Activated CD8-positive, alpha-beta T cell treated with anti-CD3 and anti-CD28 coated beads for 36 hours (primary cell): ENCODE measurements around the gene RALGPS2. TPM values are rescaled to one million over a fixed set of nuclear protein-coding genes. Genes with fewer than 3 reads are reported as not detected.

Source experiments
- ATAC-seq: fragments of 200-7000 bp; cut with Tn5 transposase; one replicate; pipeline ENCODE4 v1.10.0; 2021; ENCODE audit warnings: mild to moderate bottlenecking, moderate library complexity
- CTCF ChIA-PET: fragments of 350-600 bp; sonication (Branson Sonifier 250); formaldehyde crosslinking; loops from one replicate; lab custom pipeline; 2021; ENCODE audit warnings: antibody characterized with exemption; lab: Charles Lee
- POLR2A ChIA-PET: fragments of 350-600 bp; sonication (Branson Sonifier 250); formaldehyde crosslinking; loops from one replicate; lab custom pipeline; 2021; ENCODE audit warnings: antibody characterized with exemption; lab: Charles Lee
- DNase-seq: peaks from one replicate; pipeline ENCODE4 v3.0.0-alpha.2; 2020
- H3K27ac Mint-ChIP-seq: one replicate; pipeline ENCODE4 v1.8.0; 2021; ENCODE audit warnings: mild to moderate bottlenecking, mixed read lengths
- H3K27me3 Mint-ChIP-seq: one replicate; pipeline ENCODE4 v1.8.0; 2021; ENCODE audit warnings: mixed read lengths
- H3K36me3 Mint-ChIP-seq: one replicate; pipeline ENCODE4 v1.8.0; 2021; ENCODE audit warnings: low read depth, mixed read lengths
- H3K4me1 Mint-ChIP-seq: one replicate; pipeline ENCODE4 v1.8.0; 2021; ENCODE audit warnings: low read depth, mixed read lengths
- H3K4me3 Mint-ChIP-seq: one replicate; pipeline ENCODE4 v1.8.0; 2021; ENCODE audit warnings: mild to moderate bottlenecking, moderate library complexity, mixed read lengths
- H3K9me3 Mint-ChIP-seq: one replicate; pipeline ENCODE4 v1.8.0; 2021; ENCODE audit warnings: mixed read lengths
- CTCF ChIP-seq: fragments of 200-600 bp; IDR thresholded peaks from one replicate; pipeline ENCODE4 v1.8.0; 2022; ENCODE audit warnings: antibody characterized with exemption, mild to moderate bottlenecking
- intact Hi-C: fragments of 100-400 bp; cut with micrococcal nuclease; formaldehyde crosslinking; loops from one replicate; pipeline ENCODE4 v1.10.0; 2022
- total RNA-seq, 2 experiments: library from RNA; stranded (reverse); gene quantifications; one replicate each; pipeline ENCODE4 v1.2.3, GENCODE V29; 2021

Gene RALGPS2
- total RNA-seq, 2 experiments from 2014 or later: 2.8 to 4.8 TPM

- CTCF ChIA-PET: interaction anchor here (1.2 kb wide), 1 partner anchor 170 kb away, joined by 4 read pairs; no protein-coding TSS in a partner anchor
- POLR2A ChIA-PET: no interaction called here
- Mint-ChIP-seq H3K27me3 (peaks cover 9% of the 10 kb centered on the region), H3K9me3 (no peaks in the 10 kb centered on the region), H3K36me3 (no peaks in the 10 kb centered on the region), H3K4me1 (no peaks in the 10 kb centered on the region), H3K27ac (no peak overlapping the region), H3K4me3 (no peak overlapping the region)
- DNase-seq (no peak), ATAC-seq (no peak)
- TF ChIP-seq CTCF: no peak
- intact Hi-C loops: no loop called here
Observed at GRCh38 chr1:178702146-178702545, 22.9 kb upstream of the RALGPS2 start.

- peaks cover 13% of the 10 kb centered on the region for H3K27me3 Mint-ChIP-seq
- H3K4me1 Mint-ChIP-seq: no peaks in the 10 kb centered on the region
Observed at GRCh38 chr1:178704833-178705232, 20.2 kb upstream of the RALGPS2 start.

GRCh38 chr1:178706432-178706831, 18.6 kb upstream of the RALGPS2 start:
- TF ChIP-seq CTCF: no peak
- Mint-ChIP-seq H3K27me3 (peaks cover 16% of the 10 kb centered on the region), H3K4me1 (no peaks in the 10 kb centered on the region), H3K9me3 (no peaks in the 10 kb centered on the region), H3K36me3 (no peaks in the 10 kb centered on the region), H3K4me3 (no peak overlapping the region), H3K27ac (no peak overlapping the region)
- ATAC-seq (no peak), DNase-seq (no peak)
- intact Hi-C loops: no loop called here
- POLR2A ChIA-PET: no interaction called here
- CTCF ChIA-PET: no interaction called here

More at GRCh38 chr1:178704833-178705232, 20.2 kb upstream of the RALGPS2 start:
- H3K27ac Mint-ChIP-seq: no peak overlapping the region
- CTCF ChIA-PET: no interaction called here
- no peaks in the 10 kb centered on the region for H3K36me3 Mint-ChIP-seq
- DNase-seq (no peak), ATAC-seq (no peak)
- no peaks in the 10 kb centered on the region for H3K9me3 Mint-ChIP-seq
- intact Hi-C loops: no loop called here
- POLR2A ChIA-PET: no interaction called here
- no peak overlapping the region for H3K4me3 Mint-ChIP-seq
- TF ChIP-seq CTCF: no peak

- Mint-ChIP-seq H3K4me3 (no peak overlapping the region), H3K9me3 (no peaks in the 10 kb centered on the region), H3K4me1 (no peaks in the 10 kb centered on the region), H3K27ac (no peak overlapping the region), H3K27me3 (peaks cover 9% of the 10 kb centered on the region), H3K36me3 (no peaks in the 10 kb centered on the region)
- DNase-seq (no peak), ATAC-seq (no peak)
- intact Hi-C loops: no loop called here
- CTCF ChIA-PET: interaction anchor here (1.1 kb wide), 1 partner anchor 55 kb away, joined by 3 read pairs; no protein-coding TSS in a partner anchor
- no peak for TF ChIP-seq CTCF
- POLR2A ChIA-PET: no interaction called here
Observed at GRCh38 chr1:178713259-178713658, 11.8 kb upstream of the RALGPS2 start.

GRCh38 chr1:178714453-178714852, 10.6 kb upstream of the RALGPS2 start:
- CTCF ChIA-PET: interaction anchor here (1.0 kb wide), 1 partner anchor 10 kb away, joined by 3 read pairs; no protein-coding TSS in a partner anchor

More at GRCh38 chr1:178714453-178714852, 10.6 kb upstream of the RALGPS2 start:
- POLR2A ChIA-PET: interaction anchor here (1.7 kb wide), 1 partner anchor 10 kb away, joined by 4 read pairs; no protein-coding TSS in a partner anchor
- Mint-ChIP-seq H3K4me3 (no peak overlapping the region), H3K36me3 (no peaks in the 10 kb centered on the region), H3K27ac (no peak overlapping the region), H3K27me3 (peaks cover 7% of the 10 kb centered on the region), H3K9me3 (no peaks in the 10 kb centered on the region), H3K4me1 (no peaks in the 10 kb centered on the region)
- ATAC-seq (no peak), DNase-seq (no peak)
- intact Hi-C loops: no loop called here
- no peak for TF ChIP-seq CTCF
